HEK293 (cell line): ENCODE data around the gene SAMD3.

Source experiments
- CTCF ChIA-PET: fragments of 350-600 bp; formaldehyde crosslinking; extraction: SDS; loops from one replicate; lab custom pipeline; 2021; ENCODE audit warnings: antibody characterized with exemption; lab: Yijun Ruan, JAX
- POLR2A ChIA-PET: fragments of 300-600 bp; formaldehyde crosslinking; extraction: SDS; loops from one replicate; lab custom pipeline; 2020; ENCODE audit warnings: antibody characterized with exemption, inconsistent platforms; lab: Yijun Ruan, JAX
- H3K27ac ChIP-seq: fragments of 200-500 bp; sonication (Bioruptor generic); 2 replicates; pipeline ENCODE4 v1.5.1; 2014; ENCODE audit warnings: low read depth, low read length, control low read depth, inconsistent platforms; ENCODE audit errors: extremely low read depth
- H3K36me3 ChIP-seq, 2 experiments: fragments of 200-500 bp in 1 of 2; sonication (Bioruptor generic) in 1 of 2; 1 replicate in 1 of 2; 2 replicates in 1 of 2; pipeline ENCODE4 v1.5.1; 2014 to 2017; ENCODE audit warnings: inconsistent platforms in 2 of 2, low read length in 2 of 2; ENCODE audit not compliant: control insufficient read depth in 2 of 2, insufficient read depth in 1 of 2
- H3K4me1 ChIP-seq: fragments of 200-500 bp; sonication (Bioruptor generic); 2 replicates; pipeline ENCODE4 v1.5.1; 2014; ENCODE audit warnings: mild to moderate bottlenecking, low read length, inconsistent platforms; ENCODE audit not compliant: control insufficient read depth, insufficient read depth
- H3K4me3 ChIP-seq: 2 replicates; pipeline ENCODE4 v1.5.1; 2011; ENCODE audit warnings: low read depth, mild to moderate bottlenecking, control low read depth, low read length, moderate library complexity
- H3K9me3 ChIP-seq: fragments of 200-500 bp; sonication (Bioruptor generic); 2 replicates; pipeline ENCODE4 v1.5.1; 2014; ENCODE audit warnings: low read depth, low read length, inconsistent platforms; ENCODE audit not compliant: control insufficient read depth, insufficient read depth
- IKZF3 ChIP-seq: fragments of 450-650 bp; IDR thresholded peaks from 2 replicates; pipeline ENCODE4 v1.5.0; 2018; ENCODE audit warnings: missing biosample characterization, mild to moderate bottlenecking, missing genetic modification characterization, moderate library complexity
- OVOL3 ChIP-seq: fragments of 450-650 bp; formaldehyde crosslinking; IDR thresholded peaks from 2 replicates; pipeline ENCODE4 v1.5.1; 2016; ENCODE audit warnings: missing biosample characterization, missing genetic modification characterization
- PRDM2 ChIP-seq: fragments of 450-650 bp; formaldehyde crosslinking; IDR thresholded peaks from 2 replicates; pipeline ENCODE4 v1.5.1; 2016; ENCODE audit warnings: missing biosample characterization, missing genetic modification characterization, borderline replicate concordance
- RBAK ChIP-seq: fragments of 450-650 bp; formaldehyde crosslinking; IDR thresholded peaks from 2 replicates; pipeline ENCODE4 v1.5.1; 2016; ENCODE audit warnings: missing biosample characterization, missing genetic modification characterization
- SCRT2 ChIP-seq: fragments of 450-650 bp; formaldehyde crosslinking; IDR thresholded peaks from 2 replicates; pipeline ENCODE4 v1.5.1; 2016; ENCODE audit warnings: missing biosample characterization, missing genetic modification characterization
- YY2 ChIP-seq: fragments of 450-650 bp; formaldehyde crosslinking; IDR thresholded peaks from 2 replicates; pipeline ENCODE4 v1.5.1; 2016; ENCODE audit warnings: missing biosample characterization, missing genetic modification characterization
- ZFP69B ChIP-seq: fragments of 450-650 bp; formaldehyde crosslinking; IDR thresholded peaks from 2 replicates; pipeline ENCODE4 v1.5.1; 2016; ENCODE audit warnings: missing biosample characterization, missing genetic modification characterization
- ZNF114 ChIP-seq: fragments of 450-650 bp; formaldehyde crosslinking; IDR thresholded peaks from 2 replicates; pipeline ENCODE4 v1.5.0; 2017; ENCODE audit warnings: missing biosample characterization, missing genetic modification characterization
- ZNF133 ChIP-seq: fragments of 450-650 bp; formaldehyde crosslinking; IDR thresholded peaks from 2 replicates; pipeline ENCODE4 v1.5.1; 2016; ENCODE audit warnings: missing biosample characterization, missing genetic modification characterization
- ZNF174 ChIP-seq: fragments of 450-650 bp; formaldehyde crosslinking; IDR thresholded peaks from 2 replicates; pipeline ENCODE4 v1.5.0; 2017; ENCODE audit warnings: missing biosample characterization, mild to moderate bottlenecking, missing genetic modification characterization
- ZNF184 ChIP-seq: fragments of 450-650 bp; IDR thresholded peaks from 2 replicates; pipeline ENCODE4 v1.5.1; 2018; ENCODE audit warnings: missing biosample characterization, mild to moderate bottlenecking, missing genetic modification characterization
- ZNF266 ChIP-seq: fragments of 450-650 bp; formaldehyde crosslinking; IDR thresholded peaks from 2 replicates; pipeline ENCODE4 v1.5.1; 2016; ENCODE audit warnings: missing biosample characterization, missing genetic modification characterization, low read depth
- ZNF350 ChIP-seq: fragments of 450-650 bp; formaldehyde crosslinking; IDR thresholded peaks from 2 replicates; pipeline ENCODE4 v1.5.0; 2017; ENCODE audit warnings: missing biosample characterization, mild to moderate bottlenecking, missing genetic modification characterization
- ZNF354C ChIP-seq: fragments of 450-650 bp; formaldehyde crosslinking; IDR thresholded peaks from 2 replicates; pipeline ENCODE4 v1.5.1; 2016; ENCODE audit warnings: missing biosample characterization, missing genetic modification characterization, low read depth, borderline replicate concordance
- ZNF37A ChIP-seq: fragments of 450-650 bp; IDR thresholded peaks from 2 replicates; pipeline ENCODE4 v1.5.1; 2018; ENCODE audit warnings: missing biosample characterization, missing genetic modification characterization
- ZNF404 ChIP-seq: fragments of 450-650 bp; formaldehyde crosslinking; IDR thresholded peaks from 2 replicates; pipeline ENCODE4 v1.5.1; 2017; ENCODE audit warnings: missing biosample characterization, missing genetic modification characterization
- ZNF423 ChIP-seq: fragments of 450-650 bp; formaldehyde crosslinking; IDR thresholded peaks from 2 replicates; pipeline ENCODE4 v1.5.1; 2016; ENCODE audit warnings: missing biosample characterization, missing genetic modification characterization
- ZNF48 ChIP-seq: fragments of 450-650 bp; formaldehyde crosslinking; IDR thresholded peaks from 2 replicates; pipeline ENCODE4 v1.5.1; 2016; ENCODE audit warnings: missing biosample characterization, missing genetic modification characterization
- ZNF510 ChIP-seq: fragments of 450-650 bp; formaldehyde crosslinking; IDR thresholded peaks from 2 replicates; pipeline ENCODE4 v1.5.1; 2018; ENCODE audit warnings: mild to moderate bottlenecking, missing genetic modification characterization, missing biosample characterization; ENCODE audit not compliant: insufficient replicate concordance
- ZNF548 ChIP-seq: fragments of 450-650 bp; formaldehyde crosslinking; IDR thresholded peaks from 2 replicates; pipeline ENCODE4 v1.5.1; 2016; ENCODE audit warnings: missing biosample characterization, missing genetic modification characterization
- ZNF658 ChIP-seq: fragments of 450-650 bp; formaldehyde crosslinking; IDR thresholded peaks from 2 replicates; pipeline ENCODE4; 2016; ENCODE audit warnings: missing biosample characterization, missing genetic modification characterization
- ZNF670 ChIP-seq: fragments of 450-650 bp; formaldehyde crosslinking; IDR thresholded peaks from 2 replicates; pipeline ENCODE4 v1.5.1; 2016; ENCODE audit warnings: missing biosample characterization, missing genetic modification characterization, low read depth
- ZNF791 ChIP-seq: fragments of 450-650 bp; formaldehyde crosslinking; IDR thresholded peaks from 2 replicates; pipeline ENCODE4 v1.5.1; 2016; ENCODE audit warnings: missing biosample characterization, missing genetic modification characterization

SAMD3 gene

GRCh38 chr6:130240232-130240631 lies 17.5 kb upstream of the SAMD3 start:
- CTCF ChIA-PET = interaction anchor here (0.6 to 1.2 kb wide), 3 partner anchors 30 to 1388 kb away, joined by 3 to 4 read pairs (median 3); partner anchors contain the start of gene MED23
- H3K4me1 ChIP-seq = no peaks in the 10 kb centered on the region
- TF ChIP-seq ZNF423 (tag by site-specific recombination) (no peak), ZNF548 (tag by site-specific recombination) (no peak), ZNF510 (tag by site-specific recombination) (no peak), ZNF133 (tag by site-specific recombination) (no peak), ZNF184 (no peak), ZNF350 (tag by site-specific recombination) (no peak), YY2 (tag by site-specific recombination) (no peak), ZNF37A (no peak), ZNF354C (tag by site-specific recombination) (no peak), ZNF174 (tag by site-specific recombination) (no peak), RBAK (tag by site-specific recombination) (no peak), ZNF791 (tag by site-specific recombination) (no peak), ZNF266 (tag by site-specific recombination) (no peak), ZFP69B (tag by site-specific recombination) (no peak), ZNF404 (no peak), IKZF3 (tag by site-specific recombination) (no peak), PRDM2 (tag by site-specific recombination) (no peak)
- H3K27ac ChIP-seq = no peak overlapping the region
- no peaks in the 10 kb centered on the region for H3K9me3 ChIP-seq
- POLR2A ChIA-PET = no interaction called here
- H3K4me3 ChIP-seq = no peak overlapping the region
- H3K36me3 ChIP-seq = no peaks in the 10 kb centered on the region

GRCh38 chr6:130239755-130240154 lies 17.0 kb upstream of the SAMD3 start:
- Histone ChIP-seq H3K9me3 (no peaks in the 10 kb centered on the region), H3K4me3 (no peak overlapping the region), H3K4me1 (no peaks in the 10 kb centered on the region), H3K27ac (no peak overlapping the region), H3K36me3 (no peaks in the 10 kb centered on the region)
- no peak for TF ChIP-seq ZNF658 (tag by site-specific recombination)
- TF ChIP-seq ZNF48 (tag by site-specific recombination) = no peak
- no peak for TF ChIP-seq ZNF114 (tag by site-specific recombination)
- TF ChIP-seq ZNF670 (tag by site-specific recombination) = no peak
- TF ChIP-seq OVOL3 (tag by site-specific recombination) = no peak
- no peak for TF ChIP-seq SCRT2 (tag by site-specific recombination)
- ChIA-PET POLR2A (no interaction called here), CTCF (interaction anchor here (1.2 kb wide), 2 partner anchors 30 to 459 kb away, joined by 3 to 4 read pairs; no protein-coding TSS in a partner anchor)
